IPS-NIHi11 (cell line): ENCODE measurements around the gene IFIT5.
"Not testable (repeated sequence)": the region's sequence is repeated elsewhere in the genome, so short reads cannot be mapped to it uniquely, and the experiment has no call there.

ENCODE experiments used
- DNase-seq: peaks from one replicate; pipeline ENCODE4 v3.0.0; 2012; ENCODE audit warnings: mixed read lengths, low spot score

The IFIT5 gene

GRCh38 chr10:89414146-89414878, at the start of gene IFIT5:
TSS of gene IFIT5 (plus strand) at chr10:89414568. CDS start at chr10:89414799, 231 bp downstream.
- DNase-seq = peak; percentile 87

GRCh38 chr10:89367529-89367928, 46.8 kb upstream of the IFIT5 start:
- no peak for DNase-seq

- no peak for DNase-seq
These were observed 46.2 kb upstream of the IFIT5 start for GRCh38 chr10:89368129-89368528.

- DNase-seq = no peak
These were observed 44.9 kb upstream of the IFIT5 start for GRCh38 chr10:89369156-89370105.

GRCh38 chr10:89371079-89371478, 43.3 kb upstream of the IFIT5 start:
- no peak for DNase-seq

DNA sequence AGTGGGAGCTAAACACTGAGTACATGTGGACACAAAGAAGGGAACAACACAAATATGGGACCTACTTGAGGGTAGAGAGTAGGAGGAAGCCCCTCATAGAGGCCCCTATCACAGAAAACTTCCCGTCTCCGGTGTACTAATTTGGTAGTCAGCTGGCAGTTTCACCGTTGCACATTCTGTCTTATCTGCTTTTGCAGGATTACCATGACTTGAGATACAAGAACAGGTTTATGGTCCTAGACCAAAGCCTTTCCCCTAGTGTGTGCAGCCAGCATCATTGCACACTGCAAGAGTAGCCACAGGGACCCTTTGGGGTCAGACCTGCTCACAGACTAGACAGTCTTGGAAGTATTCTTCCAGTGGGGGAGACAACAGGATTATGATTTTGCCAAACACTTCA, 42.4 kb upstream of the IFIT5 start:
- DNase-seq = no peak

DNA sequence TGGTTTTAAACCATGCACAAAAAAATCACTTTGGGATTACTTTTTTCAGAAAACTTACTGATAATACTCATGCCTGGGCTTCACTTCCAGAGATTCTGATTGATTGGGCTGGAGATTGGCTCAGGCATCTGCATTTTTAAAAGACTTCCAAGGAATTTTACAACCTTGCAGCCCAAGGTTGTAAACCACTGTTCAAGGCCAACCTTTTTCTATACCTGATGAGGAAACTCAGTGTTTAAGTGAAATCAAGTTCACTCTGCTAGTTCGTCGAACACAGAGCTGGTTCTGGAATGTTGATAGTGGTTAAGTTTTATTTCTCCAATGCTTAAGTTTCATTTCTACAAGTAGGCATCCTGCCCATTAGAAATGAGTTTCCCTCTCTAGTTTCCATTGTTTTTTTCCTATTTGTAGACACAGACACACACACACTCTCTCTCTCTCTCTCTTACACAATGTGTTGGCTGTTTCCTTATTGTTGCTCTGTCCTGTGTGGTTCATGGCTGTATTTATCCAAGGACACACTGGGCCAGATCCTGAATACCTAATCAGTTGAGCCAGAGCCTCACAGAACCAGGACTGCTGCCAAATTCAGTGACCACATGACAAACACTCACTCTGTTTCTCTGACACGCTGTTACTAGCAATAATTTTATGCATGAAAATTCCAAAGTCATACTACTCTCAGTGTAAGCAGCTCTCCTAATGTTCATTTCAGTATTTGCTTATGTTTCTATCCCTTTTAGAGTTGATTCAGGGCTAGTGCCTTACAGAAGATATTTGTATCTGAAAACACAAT, 40.3 kb upstream of the IFIT5 start:
- no peak for DNase-seq

- DNase-seq = no peak
These were observed 39.6 kb upstream of the IFIT5 start for GRCh38 chr10:89374713-89375141.

GRCh38 chr10:89377705-89378637, 36.4 kb upstream of the IFIT5 start, which contains the start of gene IFIT1B:
TSS of gene IFIT1B (plus strand) at chr10:89378056. CDS start at chr10:89378136, 80 bp downstream.
- DNase-seq = peak; percentile 41

DNA sequence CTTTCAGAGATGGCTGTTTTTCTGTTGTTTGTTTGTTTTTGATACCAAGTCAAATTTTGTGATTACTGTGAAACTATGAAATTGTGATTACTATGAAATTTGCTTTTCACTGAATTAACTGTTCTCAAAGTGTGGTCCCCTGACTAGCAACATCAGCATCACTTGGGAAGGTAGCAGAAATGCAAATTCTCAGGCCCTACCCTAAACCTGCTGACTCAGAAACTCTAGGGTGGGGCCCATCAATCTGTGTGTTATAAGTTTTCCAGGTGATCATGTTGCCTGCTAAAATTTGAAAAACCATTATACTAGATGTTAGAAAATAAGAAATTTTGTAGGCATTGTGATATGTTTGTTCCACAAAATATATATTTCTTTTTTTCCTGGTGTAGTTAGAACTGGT, 35.3 kb upstream of the IFIT5 start:
- DNase-seq = no peak

- no peak for DNase-seq
These were observed 31.6 kb upstream of the IFIT5 start for GRCh38 chr10:89382757-89383156.

- DNase-seq = no peak
These were observed 29.7 kb upstream of the IFIT5 start for GRCh38 chr10:89384474-89385340.

- no peak for DNase-seq
These were observed 25.6 kb upstream of the IFIT5 start for GRCh38 chr10:89388806-89389205.

GRCh38 chr10:89389254-89389653, 25.1 kb upstream of the IFIT5 start:
- no peak for DNase-seq

DNA sequence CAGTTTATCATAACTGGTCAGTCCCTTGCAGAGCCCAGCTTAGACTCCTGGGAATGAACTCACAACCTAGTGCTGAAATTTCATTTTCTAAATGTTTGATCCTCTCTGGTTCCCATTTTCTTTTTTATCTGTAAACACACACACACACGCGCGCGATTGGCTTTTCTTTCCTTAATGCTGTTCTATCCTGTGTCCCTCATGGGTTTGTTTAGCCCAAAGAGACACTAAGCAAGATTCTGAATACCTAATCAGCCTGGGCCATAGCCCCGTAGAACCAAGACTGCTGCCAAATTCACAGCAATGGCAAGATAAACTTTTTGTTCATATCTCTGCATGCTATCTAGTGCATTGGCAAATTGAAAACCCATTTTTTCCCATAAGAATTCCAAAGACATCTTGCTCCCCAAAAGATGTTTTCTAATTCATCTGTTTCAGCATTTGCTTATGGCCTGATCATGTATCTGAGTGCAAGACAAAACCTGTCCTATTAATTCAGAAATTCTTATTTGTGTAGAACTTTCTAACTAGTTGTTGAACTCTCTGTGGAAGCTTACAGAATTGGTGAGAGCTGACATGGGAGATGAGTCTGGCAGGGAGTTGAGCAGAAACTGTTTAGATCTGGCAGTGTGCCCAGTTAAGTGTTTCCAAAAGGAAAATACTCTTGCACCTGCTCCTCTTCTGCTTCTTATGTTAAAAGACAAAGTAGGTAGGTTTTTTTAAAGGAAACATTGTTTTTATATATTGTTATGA, 23.7 kb upstream of the IFIT5 start:
- DNase-seq = no peak

- DNase-seq = not testable (repeated sequence)
These were observed 23.2 kb upstream of the IFIT5 start for GRCh38 chr10:89391226-89391576.

- peak; percentile 73 for DNase-seq
These were observed 22.2 kb upstream of the IFIT5 start, which contains the start of gene IFIT1 for GRCh38 chr10:89391907-89392756. TSS of gene IFIT1 (plus strand) at chr10:89392623. CDS start at chr10:89392713, 90 bp downstream.

DNA sequence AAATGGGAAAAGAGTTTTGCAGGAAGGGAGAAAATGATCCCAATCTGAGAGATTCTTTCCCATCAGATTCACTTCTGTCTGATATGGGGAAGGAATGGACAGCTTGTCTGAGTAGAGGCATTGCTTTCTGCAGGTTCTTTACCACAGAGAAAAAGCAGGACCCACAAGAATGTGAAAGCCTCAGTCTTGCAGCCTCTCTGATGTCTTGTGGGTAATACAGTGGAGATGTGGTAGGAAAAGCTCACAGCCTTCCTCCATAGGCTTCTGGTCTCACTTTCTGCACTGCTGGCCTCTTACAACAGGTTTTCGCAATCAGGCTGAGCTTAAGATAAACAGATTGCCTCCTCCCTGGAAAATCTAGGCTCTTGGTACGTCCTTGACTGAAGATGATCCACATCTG, 21.4 kb upstream of the IFIT5 start:
- DNase-seq = no peak
